ENCODE measurements around the gene GASK1A. TPM values are rescaled to one million over a fixed set of nuclear protein-coding genes. Genes with fewer than 3 reads are reported as not detected.

Gene GASK1A
- total and polyA plus RNA-seq, 2 donors (not counting 1 experiment from before 2014, with no cell fraction given) = 0.14 to 1.8 TPM

DNA sequence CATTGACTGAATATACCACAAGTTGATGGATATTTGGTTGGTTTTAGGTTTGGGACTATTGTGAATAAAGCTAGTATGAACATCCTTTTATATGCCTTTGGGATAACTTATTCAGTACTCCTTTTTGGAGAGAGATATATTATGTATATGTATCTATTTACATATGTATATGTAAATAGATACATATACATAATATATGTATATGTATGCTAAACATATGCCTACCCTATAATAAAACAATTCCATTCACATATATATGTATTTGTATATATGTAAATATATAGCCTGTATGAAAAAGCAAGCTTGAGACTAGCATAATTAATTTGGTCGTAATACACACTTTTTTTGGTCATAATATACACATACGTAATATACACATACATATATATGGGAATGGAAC is 15.8 kb upstream of the GASK1A start:
- H3K9ac ChIP-seq (ENCODE audit: insufficient read depth, low read length) = no peak overlapping the region
- no peak overlapping the region for H2AFZ ChIP-seq (ENCODE audit: low read length)
- H3K27me3 ChIP-seq (ENCODE audit: control insufficient read depth, insufficient read depth, low read length) = no peaks in the 10 kb centered on the region
- H3K4me3 ChIP-seq (replicated peaks in 1 of 4; ENCODE audit: control extremely low read depth in 1 of 4, insufficient read depth in 1 of 4, low read depth in 3 of 4, low read length in 4 of 4) = no peak overlapping the region
- no peaks in the 10 kb centered on the region for H3K4me1 ChIP-seq (ENCODE audit: control insufficient read depth, extremely low read depth, insufficient read depth, low read length)
- H3K4me2 ChIP-seq (ENCODE audit: extremely low read depth, insufficient read depth, low read length) = no peak overlapping the region
- no peaks in the 10 kb centered on the region for H4K20me1 ChIP-seq (ENCODE audit: control insufficient read depth, extremely low read depth, insufficient read depth, low read length)
- no peak for DNase-seq (ENCODE audit: low read depth in 2 of 2)
- TF ChIP-seq, protein P1, sequence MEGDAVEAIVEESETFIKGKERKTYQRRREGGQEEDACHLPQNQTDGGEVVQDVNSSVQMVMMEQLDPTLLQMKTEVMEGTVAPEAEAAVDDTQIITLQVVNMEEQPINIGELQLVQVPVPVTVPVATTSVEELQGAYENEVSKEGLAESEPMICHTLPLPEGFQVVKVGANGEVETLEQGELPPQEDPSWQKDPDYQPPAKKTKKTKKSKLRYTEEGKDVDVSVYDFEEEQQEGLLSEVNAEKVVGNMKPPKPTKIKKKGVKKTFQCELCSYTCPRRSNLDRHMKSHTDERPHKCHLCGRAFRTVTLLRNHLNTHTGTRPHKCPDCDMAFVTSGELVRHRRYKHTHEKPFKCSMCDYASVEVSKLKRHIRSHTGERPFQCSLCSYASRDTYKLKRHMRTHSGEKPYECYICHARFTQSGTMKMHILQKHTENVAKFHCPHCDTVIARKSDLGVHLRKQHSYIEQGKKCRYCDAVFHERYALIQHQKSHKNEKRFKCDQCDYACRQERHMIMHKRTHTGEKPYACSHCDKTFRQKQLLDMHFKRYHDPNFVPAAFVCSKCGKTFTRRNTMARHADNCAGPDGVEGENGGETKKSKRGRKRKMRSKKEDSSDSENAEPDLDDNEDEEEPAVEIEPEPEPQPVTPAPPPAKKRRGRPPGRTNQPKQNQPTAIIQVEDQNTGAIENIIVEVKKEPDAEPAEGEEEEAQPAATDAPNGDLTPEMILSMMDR (conservative IDR thresholded peaks at IDR 0.05 in 1 of 2, IDR thresholded peaks at IDR 0.05 in 1 of 2; ENCODE audit: low read depth in 1 of 2, low read length in 2 of 2) = no peak
- TF ChIP-seq EZH2 (IDR thresholded peaks at IDR 0.05; ENCODE audit: low read length, missing control alignments) = no peak
- H3K9me3 ChIP-seq (ENCODE audit: control insufficient read depth, insufficient read depth, low read depth, low read length) = no peaks in the 10 kb centered on the region
- no peak overlapping the region for H3K27ac ChIP-seq (ENCODE audit: insufficient read depth, low read length)
- H3K36me3 ChIP-seq (ENCODE audit: control insufficient read depth, insufficient read depth, low read length) = no peaks in the 10 kb centered on the region
- H3K79me2 ChIP-seq (ENCODE audit: control insufficient read depth, insufficient read depth, low read length) = no peaks in the 10 kb centered on the region

GRCh38 chr3:42964266-42964665 is 14.8 kb upstream of the GASK1A start:
- Histone ChIP-seq H3K79me2 (ENCODE audit: control insufficient read depth, insufficient read depth, low read length) (no peaks in the 10 kb centered on the region), H3K27ac (ENCODE audit: insufficient read depth, low read length) (no peak overlapping the region), H3K9ac (ENCODE audit: insufficient read depth, low read length) (no peak overlapping the region), H2AFZ (ENCODE audit: low read length) (no peak overlapping the region), H3K9me3 (ENCODE audit: control insufficient read depth, insufficient read depth, low read depth, low read length) (no peaks in the 10 kb centered on the region), H3K4me1 (ENCODE audit: control insufficient read depth, extremely low read depth, insufficient read depth, low read length) (no peaks in the 10 kb centered on the region), H3K4me3 (replicated peaks in 1 of 4; ENCODE audit: control extremely low read depth in 1 of 4, insufficient read depth in 1 of 4, low read depth in 3 of 4, low read length in 4 of 4) (no peak overlapping the region), H3K27me3 (ENCODE audit: control insufficient read depth, insufficient read depth, low read length) (no peaks in the 10 kb centered on the region), H3K4me2 (ENCODE audit: extremely low read depth, insufficient read depth, low read length) (no peak overlapping the region), H4K20me1 (ENCODE audit: control insufficient read depth, extremely low read depth, insufficient read depth, low read length) (no peaks in the 10 kb centered on the region), H3K36me3 (ENCODE audit: control insufficient read depth, insufficient read depth, low read length) (no peaks in the 10 kb centered on the region)
- no peak for DNase-seq (ENCODE audit: low read depth in 2 of 2)
- TF ChIP-seq, protein P1 (conservative IDR thresholded peaks at IDR 0.05 in 1 of 2, IDR thresholded peaks at IDR 0.05 in 1 of 2; ENCODE audit: low read depth in 1 of 2, low read length in 2 of 2) = no peak
- TF ChIP-seq EZH2 (IDR thresholded peaks at IDR 0.05; ENCODE audit: low read length, missing control alignments) = no peak

DNA sequence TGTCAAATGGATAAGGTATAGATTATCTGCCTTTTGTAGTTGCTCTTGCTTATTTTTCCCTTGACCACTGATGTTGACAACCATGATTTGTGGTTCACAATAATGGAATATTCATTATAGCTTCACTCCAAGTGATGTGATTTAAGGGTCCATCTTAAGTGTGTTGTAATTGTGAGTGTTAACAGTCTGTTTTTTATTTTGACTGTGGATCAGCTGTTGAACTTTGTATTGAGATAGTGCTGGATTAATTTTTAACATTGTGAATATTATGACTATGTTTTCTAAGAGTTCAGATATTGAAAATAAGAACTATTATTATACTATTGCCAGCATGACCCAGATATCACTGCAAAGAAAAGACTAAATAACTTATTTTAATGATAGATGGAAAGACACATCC is 8.6 kb upstream of the GASK1A start:
- no peak overlapping the region for H3K4me3 ChIP-seq (replicated peaks in 1 of 4; ENCODE audit: control extremely low read depth in 1 of 4, insufficient read depth in 1 of 4, low read depth in 3 of 4, low read length in 4 of 4)
- no peak overlapping the region for H2AFZ ChIP-seq (ENCODE audit: low read length)
- no peaks in the 10 kb centered on the region for H4K20me1 ChIP-seq (ENCODE audit: control insufficient read depth, extremely low read depth, insufficient read depth, low read length)
- no peak for DNase-seq (ENCODE audit: low read depth in 2 of 2)
- H3K79me2 ChIP-seq (ENCODE audit: control insufficient read depth, insufficient read depth, low read length) = no peaks in the 10 kb centered on the region
- H3K4me1 ChIP-seq (ENCODE audit: control insufficient read depth, extremely low read depth, insufficient read depth, low read length) = no peaks in the 10 kb centered on the region
- H3K27ac ChIP-seq (ENCODE audit: insufficient read depth, low read length) = no peak overlapping the region
- H3K36me3 ChIP-seq (ENCODE audit: control insufficient read depth, insufficient read depth, low read length) = no peaks in the 10 kb centered on the region
- no peak overlapping the region for H3K9ac ChIP-seq (ENCODE audit: insufficient read depth, low read length)
- no peak overlapping the region for H3K4me2 ChIP-seq (ENCODE audit: extremely low read depth, insufficient read depth, low read length)
- no peaks in the 10 kb centered on the region for H3K9me3 ChIP-seq (ENCODE audit: control insufficient read depth, insufficient read depth, low read depth, low read length)
- TF ChIP-seq EZH2 (IDR thresholded peaks at IDR 0.05; ENCODE audit: low read length, missing control alignments) = no peak
- TF ChIP-seq, protein P1 (conservative IDR thresholded peaks at IDR 0.05 in 1 of 2, IDR thresholded peaks at IDR 0.05 in 1 of 2; ENCODE audit: low read depth in 1 of 2, low read length in 2 of 2) = no peak
- H3K27me3 ChIP-seq (ENCODE audit: control insufficient read depth, insufficient read depth, low read length) = no peaks in the 10 kb centered on the region

All from fibroblast of lung (primary cell).